HG03280 (cell line): ENCODE results near the gene RGPD8.

Source experiments
- ATAC-seq: cut with Tn5 transposase; IDR thresholded peaks from one replicate; pipeline ENCODE4 v1.9.1; 2021; ENCODE audit warnings: mild to moderate bottlenecking, moderate library complexity; ENCODE audit not compliant: unreplicated experiment

Gene RGPD8

DNA sequence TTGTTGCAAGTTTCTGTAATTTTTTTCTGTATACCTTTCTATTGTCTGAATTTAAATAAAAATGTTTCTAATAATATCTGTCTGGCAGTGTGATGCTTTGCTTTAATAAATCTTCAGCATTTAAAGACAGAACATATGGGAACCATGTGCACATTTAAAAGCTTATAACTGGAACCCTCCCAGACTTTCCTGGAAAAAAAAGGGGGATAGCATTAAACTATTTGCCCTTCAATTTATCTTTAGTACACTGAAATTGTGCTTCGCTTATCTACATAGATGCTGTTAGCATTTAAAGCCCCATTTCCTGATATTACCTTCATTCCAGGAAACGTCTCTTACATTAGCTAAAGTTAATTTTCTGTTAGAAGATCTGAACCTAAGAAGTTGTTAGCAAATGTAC is 93.5 kb downstream of the RGPD8 start:
- no peak for ATAC-seq

DNA sequence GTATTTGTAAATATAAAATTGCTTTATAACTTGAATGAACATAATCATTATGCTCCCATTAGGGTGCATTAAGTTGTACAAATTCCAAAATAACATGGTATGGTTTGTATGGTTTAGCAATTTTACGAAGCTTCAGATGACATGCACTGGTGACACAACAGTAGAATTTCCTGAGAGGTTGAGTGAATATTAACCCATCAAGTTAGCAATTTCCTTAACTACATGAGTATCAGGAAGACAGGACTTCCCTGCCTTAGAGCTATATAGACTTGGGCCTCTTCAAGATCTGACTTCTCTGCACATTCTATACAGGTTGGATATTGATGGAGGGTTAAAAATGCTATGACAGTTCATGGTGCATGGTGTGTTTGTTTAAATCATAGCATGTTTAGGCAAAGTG is 97.8 kb downstream of the RGPD8 start:
- ATAC-seq, result no peak

DNA sequence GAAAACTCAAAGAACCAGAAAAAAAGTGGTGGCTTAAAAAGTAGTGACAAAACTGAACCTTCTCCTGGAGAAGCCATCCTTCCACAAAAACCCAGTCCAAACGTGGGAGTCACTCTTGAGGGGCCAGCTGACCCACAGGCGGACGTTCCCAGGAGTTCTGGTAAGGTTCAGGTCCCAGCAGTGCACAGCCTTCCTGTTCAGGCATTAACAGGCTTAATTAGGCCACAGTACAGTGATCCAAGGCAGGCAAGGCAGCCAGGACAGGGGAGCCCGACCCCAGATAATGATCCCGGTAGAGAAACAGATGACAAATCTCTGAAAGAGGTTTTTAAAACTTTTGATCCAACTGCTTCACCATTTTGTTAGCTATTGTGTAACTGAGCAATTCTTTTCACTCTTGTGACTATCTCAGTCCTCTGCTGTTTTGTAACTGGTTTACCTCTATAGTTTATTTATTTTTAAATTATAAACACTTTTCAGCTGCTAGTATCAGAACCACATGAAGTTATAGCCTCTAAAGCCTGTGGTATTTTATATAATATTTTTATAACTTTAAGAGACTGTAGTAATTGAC is 101.2 kb downstream of the RGPD8 start:
- no peak for ATAC-seq

DNA sequence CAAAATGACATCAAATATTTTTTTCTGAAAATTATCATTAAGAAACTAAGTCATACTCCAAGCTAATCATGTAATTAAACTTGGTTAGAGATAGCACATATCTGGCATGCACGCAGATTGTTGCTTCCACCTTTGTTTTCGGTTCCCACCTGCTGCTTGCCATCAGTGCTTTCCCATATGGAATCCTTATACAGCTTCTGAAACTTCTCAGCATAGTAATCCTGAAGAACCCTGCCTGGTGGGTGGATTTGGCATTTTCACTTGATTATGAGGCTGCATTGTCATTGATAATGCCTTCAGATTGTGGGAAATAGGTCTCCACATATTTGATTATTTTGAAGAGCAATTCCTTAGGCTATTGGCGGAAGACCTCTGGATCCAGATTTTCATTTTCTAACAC is 110.5 kb downstream of the RGPD8 start:
- ATAC-seq, result no peak

DNA sequence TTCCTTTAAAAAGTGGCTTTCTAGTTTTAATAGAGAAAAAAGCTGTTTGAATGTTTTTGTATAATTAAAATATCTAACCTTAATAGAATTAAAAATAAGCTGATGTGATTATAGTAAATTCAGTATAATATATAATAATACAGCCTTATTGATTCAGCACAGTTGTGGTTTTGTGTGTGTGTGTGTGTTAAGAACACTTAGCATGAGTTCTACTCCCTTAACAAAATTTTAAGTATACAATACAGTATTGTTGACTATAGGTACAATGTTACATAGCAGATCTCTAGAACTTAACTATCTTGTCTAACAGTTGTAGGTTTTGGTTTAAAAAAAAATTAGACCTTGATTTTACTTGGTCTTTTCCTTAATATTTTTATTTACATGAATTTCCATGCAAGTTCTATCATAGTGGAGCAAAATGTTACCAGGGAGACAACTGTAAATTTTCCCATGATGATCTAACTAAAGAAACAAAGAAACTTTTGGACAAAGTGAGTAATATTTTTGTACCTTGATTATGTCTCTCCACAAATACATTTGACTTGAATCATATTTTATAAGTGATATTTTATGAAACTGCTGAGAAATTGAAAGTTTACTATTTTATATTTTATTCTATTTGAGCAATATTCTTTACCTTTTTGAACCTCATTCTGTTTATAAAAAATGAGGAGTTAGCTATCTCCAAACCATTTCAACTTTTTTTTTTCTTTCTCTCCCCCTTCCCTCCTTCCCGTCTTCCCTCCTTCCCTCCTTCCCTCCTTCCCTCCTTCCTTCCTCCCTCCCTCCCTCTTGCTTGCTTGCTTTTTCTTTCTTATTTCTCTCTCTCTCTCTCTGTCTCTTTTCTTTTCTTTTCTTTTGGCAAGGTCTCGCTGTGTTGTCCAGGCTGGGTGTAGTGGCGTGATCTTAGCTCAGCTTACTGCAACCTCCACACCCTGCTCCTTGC is 111.8 kb downstream of the RGPD8 start:
- no peak for ATAC-seq
